Fibroblast of peridontal ligament (primary cell): ENCODE data around the gene MARK2.

ENCODE experiments used
- DNase-seq: peaks from one replicate; pipeline ENCODE4 v3.0.0-alpha.2; 2010; ENCODE audit errors: extremely low read depth

Gene MARK2

DNA sequence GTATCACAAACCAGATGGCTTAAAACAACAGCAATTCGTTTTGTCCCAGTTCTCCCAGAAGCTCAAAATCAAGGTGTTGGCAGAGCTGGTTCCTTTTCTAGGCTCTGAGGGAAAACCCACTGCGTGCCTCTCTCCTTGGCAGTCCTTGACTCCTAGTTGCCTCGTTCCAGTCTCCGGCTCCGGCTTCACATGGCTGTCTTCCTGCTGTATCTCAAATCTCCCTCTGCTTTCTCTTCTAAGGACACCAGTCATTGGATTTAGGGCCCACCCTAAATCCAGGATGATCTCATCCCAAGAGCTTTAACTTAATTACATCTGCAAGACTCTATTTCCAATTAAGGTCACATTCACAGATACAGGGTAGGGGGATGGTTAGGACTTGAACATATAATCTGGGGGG, 90.7 kb downstream of the MARK2 start:
- DNase-seq: no peak

DNA sequence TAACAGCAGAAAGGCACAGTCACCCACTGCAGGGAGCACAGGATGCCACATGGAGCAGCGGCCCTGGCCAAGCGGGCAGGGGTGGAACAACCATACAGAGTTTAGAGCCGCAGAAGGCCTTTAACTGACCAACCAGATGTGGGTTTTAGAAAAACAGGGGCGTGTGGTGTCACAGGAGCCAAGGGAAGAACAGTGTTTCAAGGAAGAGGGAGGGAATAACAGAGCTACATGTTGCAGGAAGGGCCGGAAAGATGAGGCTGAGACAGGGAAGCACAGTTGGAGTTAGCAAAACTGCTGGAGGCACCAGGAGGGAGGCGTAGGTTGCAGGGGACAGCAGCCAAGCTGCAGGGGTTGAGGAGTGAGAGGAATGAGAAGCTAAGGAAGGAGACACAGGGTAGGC, 92.1 kb downstream of the MARK2 start:
- peak; percentile 15 for DNase-seq

DNA sequence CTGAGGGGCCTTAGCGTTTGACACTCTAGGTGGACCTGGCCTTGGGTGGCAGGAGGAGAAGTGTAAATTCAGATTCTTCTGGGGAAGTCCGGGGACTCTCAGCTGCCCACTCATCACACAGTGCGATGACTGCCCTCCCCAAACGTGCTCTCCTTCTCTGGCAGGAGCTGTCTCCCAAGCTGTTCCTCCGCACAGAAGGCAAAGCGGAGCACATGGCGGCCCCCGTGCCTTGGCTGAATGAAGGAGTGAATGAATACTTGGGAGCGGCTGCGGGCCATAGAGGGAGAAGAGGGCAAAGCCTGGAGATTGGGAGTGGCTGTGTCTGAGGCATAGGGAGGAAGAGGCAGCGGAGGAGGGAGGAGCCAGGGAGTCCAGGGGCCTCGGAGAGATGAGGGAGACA, 93.0 kb downstream of the MARK2 start:
- DNase-seq: no peak

DNA sequence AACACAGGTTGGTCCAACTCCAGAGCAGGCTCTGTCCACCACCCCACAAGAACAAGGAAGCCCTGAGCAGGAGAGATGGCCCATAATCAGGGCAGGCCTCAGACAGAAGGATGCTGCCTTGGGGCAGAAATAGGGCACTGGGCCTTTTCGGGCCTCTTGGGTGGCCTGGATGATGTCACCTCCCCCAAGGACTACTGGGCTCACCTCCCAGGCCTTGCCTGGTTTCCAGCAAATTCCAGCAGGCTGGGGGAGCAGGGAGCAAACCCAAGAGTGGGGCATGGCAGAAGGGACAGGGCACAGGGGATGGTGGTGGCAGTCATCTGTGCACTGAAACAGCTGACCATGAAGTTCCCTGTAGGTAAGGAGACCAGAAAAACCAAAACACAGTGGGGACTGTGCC, 94.5 kb downstream of the MARK2 start:
- peak; percentile 36 for DNase-seq

DNA sequence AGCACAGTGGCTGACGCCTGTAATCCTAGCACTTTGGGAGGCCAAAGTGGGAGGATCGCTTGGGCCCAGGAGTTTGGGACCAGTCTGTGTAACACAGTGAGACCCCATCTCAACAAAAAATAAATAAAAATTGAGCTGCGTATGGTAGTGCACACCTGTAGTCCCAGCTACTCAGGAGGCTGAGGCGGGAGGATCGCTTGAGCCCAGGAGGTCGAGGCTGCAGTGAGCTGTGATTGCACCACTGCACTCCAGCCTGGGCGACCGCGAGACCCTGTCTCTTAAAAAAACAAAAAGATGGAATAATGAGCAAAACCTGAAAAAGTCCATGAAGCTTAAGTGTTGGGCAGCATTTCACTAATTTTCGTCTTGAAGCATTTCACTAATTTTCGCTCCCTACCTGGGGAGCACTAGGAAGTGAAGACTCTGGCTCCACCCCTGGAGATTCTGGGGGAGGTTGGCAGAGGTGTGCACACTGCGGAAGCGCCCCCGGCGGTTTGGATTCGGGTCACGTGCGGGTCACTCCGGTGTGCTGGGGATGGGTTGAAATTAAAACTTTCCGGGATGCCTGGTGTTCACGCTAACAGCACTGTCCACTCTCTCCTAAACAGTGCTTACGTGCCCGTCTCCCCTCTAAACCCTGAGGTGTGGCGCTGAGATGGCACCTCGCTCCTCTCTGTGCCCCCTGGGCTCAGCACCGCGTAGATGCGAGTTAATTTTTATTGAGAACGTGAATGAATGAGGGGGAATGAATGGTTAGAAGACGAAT, 99.0 kb downstream of the MARK2 start:
- DNase-seq: no peak

DNA sequence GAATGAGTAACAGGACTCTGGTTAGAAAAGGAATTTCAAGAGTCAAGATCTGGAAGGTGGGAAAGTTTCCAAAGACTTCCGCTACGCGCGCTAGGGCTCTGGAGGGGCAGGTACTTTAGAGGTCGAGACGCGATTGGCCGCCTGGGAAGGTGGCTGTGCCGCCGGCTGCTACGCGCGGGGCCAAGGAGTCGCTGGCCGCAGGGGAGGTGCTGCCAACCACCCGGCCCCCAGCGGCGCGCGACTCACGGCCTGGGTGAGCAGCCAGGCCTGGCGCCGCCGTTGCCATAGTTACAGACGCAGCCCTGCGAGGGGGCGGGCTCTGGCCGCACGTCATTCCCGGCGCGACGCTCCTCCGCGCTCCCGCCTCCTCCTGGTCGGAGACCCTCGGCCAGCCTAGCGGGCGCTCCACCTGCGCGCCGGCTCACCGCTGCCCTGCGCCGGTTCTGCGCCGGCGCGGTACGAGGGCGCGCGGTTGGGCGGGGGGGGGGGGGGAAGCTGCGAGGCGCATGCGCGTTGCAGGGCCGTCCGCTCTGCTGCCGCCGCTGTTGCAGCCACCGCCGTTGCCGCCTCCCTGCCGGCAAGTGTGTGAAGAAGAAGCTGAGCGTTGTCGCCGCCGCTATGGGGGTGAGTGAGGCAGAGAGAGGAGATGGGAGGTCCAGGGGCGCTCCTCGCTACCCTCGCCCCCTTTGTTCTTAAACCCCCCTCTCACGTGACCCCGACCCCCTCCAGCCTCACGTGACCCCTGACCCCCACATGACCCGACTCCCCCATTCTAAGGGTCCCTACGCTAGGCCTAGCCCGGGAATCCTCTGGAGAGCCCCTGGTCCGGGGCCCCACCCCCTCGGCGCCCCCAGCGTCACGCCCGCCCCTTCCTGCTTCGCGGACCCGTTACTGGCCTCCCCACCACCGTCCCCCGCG, 99.8 kb downstream of the MARK2 start, which contains the start of gene NAA40:
Gene NAA40, plus strand, starts transcription at position 524 of the 918 bp plus-strand sequence. Its CDS starts 95 bp downstream, at position 619.
- DNase-seq: peak; percentile 90

DNA sequence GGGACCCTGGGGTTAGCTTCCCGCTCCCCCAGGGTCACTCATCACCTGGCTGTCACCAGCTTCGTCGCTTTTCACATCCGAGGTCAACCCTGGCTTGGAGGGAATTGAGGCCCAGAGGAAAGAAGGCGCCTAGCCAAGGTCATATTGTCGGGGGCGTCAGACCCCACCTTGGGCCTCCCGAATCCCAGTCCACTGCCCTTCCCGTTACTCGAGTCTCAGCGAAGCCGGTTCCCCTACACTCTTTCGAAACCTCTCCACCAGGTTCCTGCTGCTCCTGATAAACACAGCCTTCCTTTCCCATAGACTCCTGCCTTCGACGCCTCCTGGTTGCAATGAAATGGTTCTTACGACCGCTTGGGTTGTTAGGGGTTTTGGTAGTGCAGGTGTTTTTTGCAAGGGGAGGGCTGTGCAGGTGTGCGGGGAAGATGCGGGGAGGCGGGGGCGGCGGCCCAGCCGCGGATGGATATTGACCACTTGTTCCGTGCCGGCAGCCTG, 100.5 kb downstream of the MARK2 start:
- DNase-seq: peak; percentile 27

DNA sequence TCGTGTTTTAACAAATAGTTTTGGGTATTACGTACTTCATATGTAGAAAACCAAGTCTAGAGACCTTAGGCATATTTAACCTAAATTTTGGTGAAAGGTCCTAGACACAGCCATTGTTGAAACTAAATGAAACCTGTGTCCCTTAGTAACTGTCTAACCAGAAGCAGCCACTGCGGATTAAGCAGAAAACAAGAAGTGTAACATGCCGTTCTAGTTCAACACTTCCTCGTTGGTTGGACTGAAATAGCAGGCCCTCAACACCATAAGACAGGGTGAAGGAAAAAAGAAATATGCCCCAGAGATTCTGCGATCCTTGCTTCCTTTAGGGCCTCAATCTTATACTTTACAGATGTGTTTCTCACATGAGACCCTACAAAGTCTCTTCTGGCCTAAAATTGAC, 101.9 kb downstream of the MARK2 start:
- no peak for DNase-seq

DNA sequence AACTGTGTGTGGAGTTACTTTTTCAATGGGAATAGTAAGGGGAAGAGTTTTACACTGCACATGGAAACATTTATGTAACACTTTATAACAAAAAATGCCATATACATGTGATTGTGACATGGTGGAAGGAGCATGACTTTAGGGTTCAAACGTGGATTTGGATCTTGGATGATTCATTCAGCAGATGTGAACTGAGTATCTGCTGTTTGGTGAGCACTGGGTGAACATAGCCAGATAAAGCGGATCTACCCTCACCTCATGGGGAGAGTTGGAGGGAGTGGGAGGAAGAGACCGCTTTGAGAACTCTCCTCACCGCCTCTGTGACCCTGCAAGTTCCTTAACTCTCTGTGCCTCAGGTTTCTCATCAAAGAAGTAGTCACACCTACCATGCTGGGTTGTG, 103.0 kb downstream of the MARK2 start:
- no peak for DNase-seq

DNA sequence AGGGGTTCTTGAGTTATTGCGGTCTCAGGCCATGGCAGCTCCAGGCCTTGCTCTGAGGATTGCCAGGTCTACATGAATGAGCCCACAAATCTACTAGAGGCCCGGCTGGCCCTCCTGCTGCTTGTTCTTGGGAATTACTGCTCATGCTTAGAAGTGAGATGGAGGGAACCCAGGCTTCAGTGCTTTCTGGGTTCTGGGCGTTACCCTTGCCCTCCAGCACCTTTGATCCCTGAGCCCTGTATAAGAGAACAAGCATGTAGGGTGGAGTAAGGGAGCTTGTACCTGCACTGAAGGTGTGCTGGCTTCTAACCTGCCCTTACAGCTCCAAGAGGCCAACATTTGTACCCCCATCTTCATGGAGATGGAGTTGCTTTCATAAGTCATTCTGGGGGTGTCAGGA, 103.9 kb downstream of the MARK2 start:
- no peak for DNase-seq

DNA sequence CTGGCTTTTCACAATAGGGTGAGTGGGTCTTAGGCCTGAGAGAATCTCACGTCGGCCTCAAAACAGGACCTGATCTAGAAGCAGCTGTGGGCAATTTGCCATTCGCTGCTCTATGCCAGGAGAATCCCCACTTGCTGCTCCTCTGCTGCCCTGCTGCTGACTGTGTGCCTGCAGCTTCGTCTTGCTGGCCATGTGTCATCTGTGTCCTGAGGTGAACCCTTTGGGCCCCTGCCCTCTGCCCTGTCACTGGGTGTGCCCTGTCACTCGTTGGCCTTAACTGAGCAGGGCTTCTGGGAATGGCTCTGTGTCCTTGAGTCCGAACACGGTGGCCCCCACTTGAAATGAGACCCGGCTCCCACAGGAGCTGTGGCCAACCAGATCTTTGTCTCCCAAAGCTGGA, 106.1 kb downstream of the MARK2 start:
- DNase-seq: no peak

DNA sequence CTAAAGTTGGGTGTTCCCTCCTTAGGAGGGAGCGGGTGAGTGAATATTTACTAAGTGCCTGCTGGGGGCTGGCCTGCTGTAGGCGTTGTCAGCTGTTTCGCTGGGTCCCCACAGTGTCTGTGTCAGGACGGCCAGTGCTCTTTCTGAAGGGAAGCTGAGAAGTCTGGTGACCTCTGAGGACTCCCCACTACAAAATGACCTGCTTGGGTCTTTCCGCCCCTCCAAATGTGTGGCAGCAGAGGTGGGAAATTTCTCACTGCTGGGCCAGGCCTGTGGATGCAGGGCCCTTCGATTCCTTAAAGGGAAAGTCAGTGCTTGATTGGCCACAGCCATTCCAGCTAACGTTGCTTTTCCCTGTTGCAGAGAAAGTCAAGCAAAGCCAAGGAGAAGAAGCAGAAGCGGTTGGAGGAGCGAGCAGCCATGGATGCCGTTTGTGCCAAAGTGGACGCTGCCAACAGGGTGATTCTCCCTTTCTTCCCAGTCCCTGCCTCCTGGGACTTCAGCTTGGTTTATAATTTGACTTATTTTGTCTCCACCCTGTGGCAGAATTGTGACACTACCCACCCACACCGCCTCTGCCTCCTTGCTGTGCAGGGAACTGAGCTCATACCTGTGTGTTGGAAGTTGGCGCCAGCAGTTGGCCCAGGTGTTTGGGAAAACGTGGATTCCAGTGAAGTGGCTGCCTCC, 106.7 kb downstream of the MARK2 start:
- DNase-seq: peak; percentile 83

DNA sequence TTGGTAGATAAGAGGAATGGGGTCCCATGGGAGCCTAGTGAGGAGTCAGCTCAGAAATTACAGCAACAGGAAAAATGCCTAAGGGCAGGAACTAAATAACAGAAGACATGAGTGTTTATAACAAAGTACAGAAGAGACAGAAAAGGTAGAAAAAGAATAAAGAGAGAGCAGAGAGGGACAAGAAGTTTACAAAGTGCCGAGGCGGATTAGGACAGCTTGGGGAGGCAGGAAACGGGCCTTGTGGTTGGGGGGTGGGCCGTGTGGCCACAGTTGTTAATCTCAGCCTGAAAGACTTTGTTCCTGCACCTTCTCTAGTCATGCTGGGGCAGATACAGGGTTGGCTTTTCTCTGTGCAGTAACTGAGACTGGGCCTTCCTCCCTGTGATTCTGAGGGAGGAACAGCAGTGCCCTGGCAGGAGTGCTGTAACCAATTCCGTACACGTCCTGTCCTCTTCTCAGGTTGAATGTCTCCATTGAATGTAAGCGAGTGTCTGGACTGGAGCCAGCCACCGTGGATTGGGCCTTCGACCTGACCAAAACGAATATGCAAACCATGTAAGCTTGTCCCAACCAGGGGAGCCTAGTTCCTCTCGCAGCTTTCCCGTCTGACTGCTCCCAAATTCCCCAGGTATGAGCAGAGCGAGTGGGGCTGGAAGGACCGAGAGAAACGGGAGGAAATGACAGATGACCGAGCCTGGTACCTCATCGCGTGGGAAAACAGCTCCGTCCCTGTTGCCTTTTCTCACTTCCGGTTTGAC, 113.0 kb downstream of the MARK2 start:
- DNase-seq: peak; percentile 20

DNA sequence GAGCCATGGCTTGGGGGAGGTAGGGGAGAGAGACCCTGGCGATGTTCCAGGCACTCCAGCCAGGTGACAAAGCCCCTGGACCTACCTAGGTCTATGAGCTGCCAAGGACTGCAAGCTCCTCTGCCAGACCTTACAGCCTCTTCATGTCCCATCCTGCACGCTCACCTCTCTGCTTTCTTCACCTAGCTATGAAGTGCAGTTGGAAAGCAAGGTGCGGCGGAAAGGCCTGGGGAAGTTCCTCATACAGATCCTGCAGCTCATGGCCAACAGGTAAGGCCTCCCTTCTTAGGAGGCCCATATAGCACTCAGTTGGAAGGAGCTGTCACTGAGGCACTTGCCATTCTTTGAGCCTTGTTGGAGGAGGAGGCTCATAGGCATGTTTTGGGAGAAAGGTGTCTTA, 113.7 kb downstream of the MARK2 start:
- DNase-seq: no peak

DNA sequence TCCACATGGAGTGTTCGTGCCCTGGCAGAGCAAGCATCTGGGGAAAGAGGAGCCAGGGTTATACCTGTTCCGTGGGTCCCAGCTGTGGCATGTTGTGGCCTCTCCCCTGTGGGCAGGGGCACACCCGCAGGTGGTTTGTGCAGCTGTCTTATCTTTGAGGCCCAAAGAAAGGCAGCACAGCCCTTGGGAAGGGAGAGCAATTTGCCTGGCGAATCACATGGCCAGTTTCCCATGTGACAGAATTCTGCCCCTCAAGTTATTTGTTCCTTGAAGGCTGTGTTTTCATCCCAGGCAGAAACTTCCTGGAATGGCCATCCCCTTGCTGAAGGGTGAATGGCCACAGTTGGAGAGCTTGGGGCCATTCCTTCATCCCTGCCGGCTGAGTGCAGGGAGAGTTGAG, 119.1 kb downstream of the MARK2 start:
- no peak for DNase-seq
